ENCODE results near the gene MAGEB3.

DNA sequence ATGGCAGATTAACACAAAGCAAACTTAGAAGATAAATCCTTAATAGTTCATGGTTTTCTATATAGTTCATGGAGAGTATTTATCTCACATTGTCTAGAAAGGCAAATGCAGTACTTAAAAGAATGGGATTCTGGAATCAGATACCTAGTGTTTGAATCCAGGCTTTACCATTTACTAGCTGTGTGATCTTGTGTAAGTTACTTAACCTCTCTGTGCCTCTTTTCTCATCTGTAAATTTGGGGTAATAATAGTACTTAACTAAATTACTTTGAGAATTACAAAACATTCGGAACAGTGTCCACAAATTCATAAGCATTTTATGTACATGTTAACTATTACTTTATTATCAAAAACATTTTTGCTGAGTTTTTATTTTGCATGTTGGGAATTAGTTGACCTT, 32.3 kb downstream of the MAGEB3 start:
- TF ChIP-seq, protein P1, sequence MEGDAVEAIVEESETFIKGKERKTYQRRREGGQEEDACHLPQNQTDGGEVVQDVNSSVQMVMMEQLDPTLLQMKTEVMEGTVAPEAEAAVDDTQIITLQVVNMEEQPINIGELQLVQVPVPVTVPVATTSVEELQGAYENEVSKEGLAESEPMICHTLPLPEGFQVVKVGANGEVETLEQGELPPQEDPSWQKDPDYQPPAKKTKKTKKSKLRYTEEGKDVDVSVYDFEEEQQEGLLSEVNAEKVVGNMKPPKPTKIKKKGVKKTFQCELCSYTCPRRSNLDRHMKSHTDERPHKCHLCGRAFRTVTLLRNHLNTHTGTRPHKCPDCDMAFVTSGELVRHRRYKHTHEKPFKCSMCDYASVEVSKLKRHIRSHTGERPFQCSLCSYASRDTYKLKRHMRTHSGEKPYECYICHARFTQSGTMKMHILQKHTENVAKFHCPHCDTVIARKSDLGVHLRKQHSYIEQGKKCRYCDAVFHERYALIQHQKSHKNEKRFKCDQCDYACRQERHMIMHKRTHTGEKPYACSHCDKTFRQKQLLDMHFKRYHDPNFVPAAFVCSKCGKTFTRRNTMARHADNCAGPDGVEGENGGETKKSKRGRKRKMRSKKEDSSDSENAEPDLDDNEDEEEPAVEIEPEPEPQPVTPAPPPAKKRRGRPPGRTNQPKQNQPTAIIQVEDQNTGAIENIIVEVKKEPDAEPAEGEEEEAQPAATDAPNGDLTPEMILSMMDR (IDR thresholded peaks at IDR 0.05): no peak
- TF ChIP-seq POLR2A (IDR thresholded peaks at IDR 0.05): no peak

Data from heart left ventricle (tissue), 13 donors.